Measurements from ENCODE around the gene F11R. TPM values are rescaled to one million over a fixed set of nuclear protein-coding genes. Genes with fewer than 3 reads are reported as not detected.
"Not testable (repeated sequence)": the region's sequence is repeated elsewhere in the genome, so short reads cannot be mapped to it uniquely, and the experiment has no call there.

Gene F11R
- total RNA-seq, 3 donors from 2014 or later = 84.0 to 222 (median 157) TPM

DNA sequence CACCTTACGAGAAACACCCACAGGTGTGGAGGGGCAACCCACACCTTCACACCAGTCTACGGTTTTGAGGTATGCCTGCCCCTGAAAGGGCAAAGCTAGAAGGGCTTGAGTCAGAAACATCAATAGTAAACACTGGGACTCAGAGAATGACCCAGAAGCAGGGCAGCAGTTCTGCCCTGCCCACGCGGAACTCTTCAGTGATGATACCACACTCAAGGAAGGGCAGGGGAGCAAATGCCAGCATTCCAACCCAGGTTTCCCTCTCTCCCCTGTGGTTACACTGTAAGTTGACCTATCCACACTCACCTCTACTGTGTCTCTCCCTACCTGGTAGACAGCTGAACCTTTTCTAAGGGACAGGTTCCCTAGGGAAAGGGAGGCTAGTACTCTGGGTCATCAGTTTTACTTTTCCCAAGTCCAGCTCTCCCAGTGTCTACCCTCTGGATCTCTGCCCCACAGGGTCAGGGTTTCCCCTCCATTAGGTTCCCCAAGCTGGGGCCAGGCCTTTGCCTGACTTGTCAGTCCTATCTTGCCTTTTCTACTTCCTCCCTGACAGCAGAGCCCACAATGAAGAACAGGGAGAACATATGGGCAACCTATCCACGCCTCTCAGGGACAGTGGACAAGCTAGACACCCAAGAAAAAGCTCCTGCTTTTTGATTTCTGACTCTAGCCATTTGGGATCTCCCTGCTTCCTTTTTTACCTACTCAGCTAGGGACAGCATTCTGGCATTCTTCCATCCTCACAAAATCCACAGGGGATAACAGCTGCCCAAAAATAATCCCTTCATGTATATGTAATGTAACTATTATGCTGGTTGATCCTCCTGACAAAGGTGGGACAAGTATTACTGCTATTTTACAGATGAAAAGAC, 3.0 kb downstream of the F11R start:
- Histone ChIP-seq H3K4me3 (no peak overlapping the region), H3K36me3 (ENCODE audit: low read depth) (no peaks in the 10 kb centered on the region), H3K4me1 (ENCODE audit: low read depth) (peaks cover 27% of the 10 kb centered on the region), H3K9me3 (no peaks in the 10 kb centered on the region)
- no peak for DNase-seq
- ATAC-seq = no peak
- TF ChIP-seq, protein P1, sequence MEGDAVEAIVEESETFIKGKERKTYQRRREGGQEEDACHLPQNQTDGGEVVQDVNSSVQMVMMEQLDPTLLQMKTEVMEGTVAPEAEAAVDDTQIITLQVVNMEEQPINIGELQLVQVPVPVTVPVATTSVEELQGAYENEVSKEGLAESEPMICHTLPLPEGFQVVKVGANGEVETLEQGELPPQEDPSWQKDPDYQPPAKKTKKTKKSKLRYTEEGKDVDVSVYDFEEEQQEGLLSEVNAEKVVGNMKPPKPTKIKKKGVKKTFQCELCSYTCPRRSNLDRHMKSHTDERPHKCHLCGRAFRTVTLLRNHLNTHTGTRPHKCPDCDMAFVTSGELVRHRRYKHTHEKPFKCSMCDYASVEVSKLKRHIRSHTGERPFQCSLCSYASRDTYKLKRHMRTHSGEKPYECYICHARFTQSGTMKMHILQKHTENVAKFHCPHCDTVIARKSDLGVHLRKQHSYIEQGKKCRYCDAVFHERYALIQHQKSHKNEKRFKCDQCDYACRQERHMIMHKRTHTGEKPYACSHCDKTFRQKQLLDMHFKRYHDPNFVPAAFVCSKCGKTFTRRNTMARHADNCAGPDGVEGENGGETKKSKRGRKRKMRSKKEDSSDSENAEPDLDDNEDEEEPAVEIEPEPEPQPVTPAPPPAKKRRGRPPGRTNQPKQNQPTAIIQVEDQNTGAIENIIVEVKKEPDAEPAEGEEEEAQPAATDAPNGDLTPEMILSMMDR (IDR thresholded peaks at IDR 0.05) = no peak
- intact Hi-C loops (cut with DNase I, micrococcal nuclease) = no loop called here

DNA sequence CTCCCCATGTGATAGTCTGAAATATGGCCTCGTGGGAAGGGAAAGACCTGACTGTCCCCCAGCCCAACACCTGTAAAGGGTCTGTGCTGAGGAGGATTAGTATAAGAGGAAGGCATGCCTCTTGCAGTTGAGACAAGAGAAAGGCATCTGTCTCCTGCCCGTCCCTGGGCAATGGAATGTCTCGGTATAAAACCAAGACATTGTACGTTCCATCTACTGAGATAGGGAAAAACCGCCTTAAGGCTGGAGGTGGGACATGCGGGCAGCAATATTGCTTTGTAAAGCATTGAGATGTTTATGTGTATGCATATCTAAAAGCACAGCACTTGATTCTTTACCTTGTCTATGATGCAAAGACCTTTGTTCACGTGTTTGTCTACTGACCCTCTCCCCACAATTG, 3.8 kb downstream of the F11R start:
- H3K4me3 ChIP-seq; H3K9me3 ChIP-seq; ATAC-seq; DNase-seq; H3K36me3 ChIP-seq (ENCODE audit: low read depth); intact Hi-C loops (cut with DNase I, micrococcal nuclease): not testable (repeated sequence)
- peaks cover 31% of the 10 kb centered on the region for H3K4me1 ChIP-seq (ENCODE audit: low read depth)

DNA sequence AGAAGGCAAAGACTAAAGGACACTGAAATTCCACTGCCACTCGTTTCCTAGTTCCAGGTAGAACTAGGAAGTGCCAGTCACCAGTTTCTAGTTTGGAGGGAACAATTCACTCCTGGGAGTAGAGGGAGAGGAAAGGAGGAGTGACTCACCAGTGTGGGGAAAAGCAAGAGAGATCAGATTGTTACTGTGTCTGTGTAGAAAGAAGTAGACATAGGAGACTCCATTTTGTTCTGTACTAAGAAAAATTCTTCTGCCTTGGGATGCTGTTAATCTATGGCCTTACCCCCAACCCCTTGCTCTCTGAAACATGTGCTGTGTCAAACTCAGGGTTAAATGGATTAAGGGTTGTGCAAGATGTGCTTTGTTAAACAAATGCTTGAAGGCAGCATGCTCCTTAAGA, 4.3 kb downstream of the F11R start:
- DNase-seq; H3K36me3 ChIP-seq (ENCODE audit: low read depth); H3K9me3 ChIP-seq; H3K4me3 ChIP-seq; intact Hi-C loops (cut with DNase I, micrococcal nuclease); ATAC-seq: not testable (repeated sequence)
- H3K4me1 ChIP-seq (ENCODE audit: low read depth) = peaks cover 31% of the 10 kb centered on the region

DNA sequence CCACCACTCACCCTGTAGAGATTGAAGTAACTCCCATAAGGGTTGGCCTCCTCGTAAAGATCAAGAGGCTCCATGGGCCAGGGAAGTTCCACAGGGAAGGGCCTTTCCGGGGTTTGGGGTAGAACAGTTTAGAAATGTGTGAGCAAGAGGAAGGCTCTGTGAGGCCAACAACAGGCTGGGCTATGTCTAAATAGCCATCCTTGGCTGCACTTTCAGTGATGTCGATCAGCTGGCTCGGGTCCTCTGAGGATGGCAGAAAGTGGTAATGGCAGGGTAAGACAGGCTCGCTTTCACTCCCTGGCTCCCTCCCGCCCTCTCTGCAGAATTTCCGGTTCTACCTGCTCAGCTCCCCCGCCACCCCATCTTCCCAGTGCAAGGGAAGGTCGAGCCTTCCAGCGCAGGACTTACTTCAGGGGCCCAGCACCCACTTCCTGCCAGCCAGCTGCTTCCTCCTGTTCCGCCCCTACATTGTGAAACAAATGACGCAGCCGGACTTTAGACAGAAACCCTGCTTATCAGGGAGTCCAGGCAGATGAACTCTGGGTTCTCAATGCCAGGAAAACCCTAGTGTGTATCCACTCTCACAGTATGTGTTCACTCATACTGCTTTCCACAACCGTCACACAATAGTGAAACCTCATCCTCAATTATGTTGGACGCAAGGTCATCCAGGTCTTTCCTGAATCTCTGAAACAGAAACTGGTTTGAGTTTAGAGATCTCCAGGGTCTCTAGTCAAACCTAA, 7.3 kb downstream of the F11R start:
- no peak overlapping the region for H3K4me3 ChIP-seq
- TF ChIP-seq, protein P1 (IDR thresholded peaks at IDR 0.05) = no peak
- H3K4me1 ChIP-seq (ENCODE audit: low read depth) = peaks cover 31% of the 10 kb centered on the region
- intact Hi-C loops (cut with DNase I, micrococcal nuclease) = no loop called here
- H3K36me3 ChIP-seq (ENCODE audit: low read depth) = no peaks in the 10 kb centered on the region
- peak; percentile 95 for ATAC-seq
- no peaks in the 10 kb centered on the region for H3K9me3 ChIP-seq
- DNase-seq = peak; percentile 87 to 94 (median 93)

DNA sequence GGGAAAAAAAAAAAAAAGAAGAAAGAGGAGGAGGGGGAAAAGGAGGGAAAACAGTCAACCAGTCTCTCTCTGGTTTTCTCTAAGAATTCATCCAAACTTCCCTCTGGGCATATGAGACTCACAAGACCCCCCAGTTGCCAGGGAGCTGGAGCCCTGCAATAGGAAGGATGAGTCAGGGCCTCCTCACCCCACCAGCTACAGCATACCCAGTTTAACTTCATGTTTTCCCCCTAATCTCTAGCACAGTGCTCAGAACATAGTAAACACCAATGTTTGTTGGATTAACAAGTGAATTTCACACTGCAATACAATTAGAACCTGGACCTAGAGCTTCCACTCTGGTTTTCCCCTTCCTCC, 7.8 kb downstream of the F11R start:
- H3K4me1 ChIP-seq (ENCODE audit: low read depth) = peaks cover 27% of the 10 kb centered on the region
- DNase-seq (no peak), ATAC-seq (no peak)
- TF ChIP-seq, protein P1 (IDR thresholded peaks at IDR 0.05) = no peak
- intact Hi-C loops (cut with DNase I, micrococcal nuclease) = no loop called here
- no peaks in the 10 kb centered on the region for H3K36me3 ChIP-seq (ENCODE audit: low read depth)
- H3K4me3 ChIP-seq = no peak overlapping the region
- no peaks in the 10 kb centered on the region for H3K9me3 ChIP-seq

DNA sequence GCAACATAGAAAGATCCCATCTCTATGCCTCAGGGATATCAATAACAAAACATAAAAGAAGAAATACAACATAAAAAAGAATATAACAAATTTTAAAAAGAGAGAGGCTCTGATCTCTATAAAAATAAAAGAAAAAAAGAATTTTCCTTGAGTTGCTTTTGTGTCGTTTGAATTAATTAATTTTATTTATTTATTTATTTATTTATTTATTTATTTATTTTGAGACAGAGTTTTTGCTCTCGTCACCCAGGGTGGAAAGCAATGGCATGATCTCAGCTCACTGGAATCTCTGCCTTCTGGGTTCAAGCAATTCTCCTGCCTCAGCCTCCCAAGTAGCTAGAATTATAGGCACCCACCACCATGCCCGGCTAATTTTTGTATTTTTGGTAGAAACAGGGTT, 8.5 kb downstream of the F11R start:
- no peaks in the 10 kb centered on the region for H3K36me3 ChIP-seq (ENCODE audit: low read depth)
- no peak for DNase-seq
- H3K9me3 ChIP-seq = no peaks in the 10 kb centered on the region
- intact Hi-C loops (cut with DNase I, micrococcal nuclease) = no loop called here
- no peak for ATAC-seq
- peaks cover 26% of the 10 kb centered on the region for H3K4me1 ChIP-seq (ENCODE audit: low read depth)
- H3K4me3 ChIP-seq = no peak overlapping the region
- TF ChIP-seq, protein P1 (IDR thresholded peaks at IDR 0.05) = no peak
